K562 (cell line): ENCODE data around the gene SETD3. TPM values are rescaled to one million over a fixed set of nuclear protein-coding genes. Genes with fewer than 3 reads are reported as not detected.
A peak's percentile ranks its signal among the peaks of the same experiment; 100 is the strongest.

Experiments used
- ATAC-seq: fragments of 200-7000 bp; cut with Tn5 transposase; 3 replicates; pipeline ENCODE4 v1.9.1; 2020; ENCODE audit warnings: moderate library complexity
- BruUV-seq: library from RNA; stranded (reverse); fragments of 400-500 nt; replicated peaks from 2 replicates; lab custom pipeline; 2021; lab: Mats Ljungman, UMichigan
- CTCF ChIA-PET: fragments of 300-600 bp; formaldehyde crosslinking; extraction: SDS; loops from one replicate; lab custom pipeline; 2021; ENCODE audit warnings: low intra/inter-chr PET ratio; lab: Yijun Ruan, JAX
- POLR2A ChIA-PET: fragments of 300-600, 350-650 bp; sonication (Branson Sonifier 250); formaldehyde crosslinking; extraction: SDS; loops from one replicate; lab custom pipeline; 2021; ENCODE audit warnings: antibody characterized with exemption, inconsistent platforms; lab: Yijun Ruan, JAX
- DNase-seq, 4 experiments: peaks; one replicate each; pipeline versions ENCODE4 v3.0.0 to v3.0.0-alpha.2; 2011 to 2018; ENCODE audit warnings: low spot score in 3 of 4, mixed read lengths in 3 of 4; ENCODE audit errors: extremely low read depth in 1 of 4
- FAIRE-seq: peaks from 2 replicates; lab custom pipeline; 2011; peaks lifted over from hg19 to GRCh38; lab: Jason Lieb, UNC
- H2AFZ ChIP-seq: 2 replicates; pipeline ENCODE4 v1.6.0; 2011; ENCODE audit warnings: low read depth, low read length, control low read depth, inconsistent platforms
- H3K27ac ChIP-seq: fragments of 200-600 bp; 3 replicates; pipeline ENCODE4 v1.8.0; 2011; ENCODE audit warnings: low read depth, mild to moderate bottlenecking, control low read depth, inconsistent platforms, low read length, moderate library complexity, mixed read lengths; ENCODE audit errors: extremely low read depth
- H3K27me3 ChIP-seq, 2 experiments: fragments of 300-600 bp in 1 of 2; 2 replicates in 1 of 2; 3 replicates in 1 of 2; pipeline versions ENCODE4 v1.6.0 to v1.8.0; 2011; ENCODE audit warnings: inconsistent platforms in 2 of 2, low read length in 2 of 2, mild to moderate bottlenecking in 1 of 2, mixed read lengths in 1 of 2, moderate library complexity in 1 of 2; ENCODE audit not compliant: control insufficient read depth in 2 of 2, insufficient read depth in 2 of 2
- H3K36me3 ChIP-seq: fragments of 300-600 bp; 3 replicates; pipeline ENCODE4 v1.8.0; 2011; ENCODE audit warnings: mild to moderate bottlenecking, low read length, inconsistent platforms; ENCODE audit not compliant: control insufficient read depth, insufficient read depth
- H3K4me1 ChIP-seq, 2 experiments: fragments of 200-600 bp in 1 of 2; replicated peaks in 1 of 2; 2 replicates in 1 of 2; 3 replicates in 1 of 2; pipeline versions ENCODE4 v1.5.1 to v1.8.0; 2011; ENCODE audit warnings: inconsistent platforms in 2 of 2, low read length in 2 of 2, mild to moderate bottlenecking in 1 of 2, mixed read lengths in 1 of 2, moderate library complexity in 1 of 2; ENCODE audit not compliant: control insufficient read depth in 2 of 2, insufficient read depth in 2 of 2
- H3K4me2 ChIP-seq: 2 replicates; pipeline ENCODE4 v1.6.1; 2011; ENCODE audit warnings: low read length, control low read depth, inconsistent platforms, mixed read lengths; ENCODE audit not compliant: insufficient read depth
- H3K4me3 ChIP-seq: fragments of 200-600 bp; sonication (generic), shearing (Covaris generic); 2 replicates; pipeline ENCODE4 v1.5.1; 2016; ENCODE audit warnings: control low read depth, inconsistent platforms
- H3K79me2 ChIP-seq: fragments of 200-600 bp; 3 replicates; pipeline ENCODE4 v1.8.0; 2011; ENCODE audit warnings: low read length, inconsistent platforms; ENCODE audit not compliant: control insufficient read depth, insufficient read depth
- H3K9ac ChIP-seq, 2 experiments: 2 replicates each; pipeline versions ENCODE4 v1.6.0 to v1.6.1; 2011; ENCODE audit warnings: low read depth in 2 of 2, low read length in 2 of 2, control low read depth in 1 of 2, inconsistent platforms in 1 of 2, mild to moderate bottlenecking in 1 of 2, mixed read lengths in 1 of 2; ENCODE audit not compliant: insufficient read depth in 1 of 2
- H3K9me1 ChIP-seq: one replicate; pipeline ENCODE4 v1.6.0; 2011; ENCODE audit warnings: inconsistent platforms, mild to moderate bottlenecking, low read length, moderate library complexity; ENCODE audit not compliant: control insufficient read depth, insufficient read depth
- H3K9me3 ChIP-seq: replicated peaks from 2 replicates; pipeline ENCODE4 v1.5.1; 2011; ENCODE audit warnings: low read depth, low read length, inconsistent platforms; ENCODE audit not compliant: control insufficient read depth, insufficient read depth
- H4K20me1 ChIP-seq: replicated peaks from 2 replicates; pipeline ENCODE4 v1.6.1; 2011; ENCODE audit warnings: low read length, inconsistent platforms, mixed read lengths; ENCODE audit not compliant: control insufficient read depth, insufficient read depth
- CTCF ChIP-seq, 3 experiments: IDR thresholded peaks in 2 of 3; conservative IDR thresholded peaks in 1 of 3; 2 replicates each; pipeline ENCODE4 v1.5.1; 2011 to 2012; ENCODE audit warnings: low read length in 3 of 3, mild to moderate bottlenecking in 3 of 3, control low read depth in 2 of 3, improper control_type of control experiment in 1 of 3, inconsistent platforms in 1 of 3, low read depth in 1 of 3, mixed read lengths in 1 of 3, moderate library complexity in 1 of 3; ENCODE audit not compliant: insufficient read depth in 2 of 3
- JUNB ChIP-seq: fragments of 450-650 bp; formaldehyde crosslinking; conservative IDR thresholded peaks from 2 replicates; pipeline ENCODE4 v1.4.0; 2020; ENCODE audit warnings: mild to moderate bottlenecking
- NR1H2 ChIP-seq: sonication (generic); formaldehyde crosslinking; IDR thresholded peaks from 2 replicates; pipeline ENCODE4 v1.4.0; 2020; ENCODE audit warnings: mild to moderate bottlenecking, missing genetic modification reagents
- POLR2G ChIP-seq: fragments of 200-400 bp; formaldehyde crosslinking; IDR thresholded peaks from 2 replicates; pipeline ENCODE4 v1.6.1; 2017; ENCODE audit warnings: low read depth, mild to moderate bottlenecking, antibody characterized with exemption, low read length, moderate library complexity
- ZNF444 ChIP-seq: fragments of 250-450 bp; sonication (Bioruptor Pico); IDR thresholded peaks from 2 replicates; pipeline ENCODE4 v1.4.0; 2020; ENCODE audit warnings: mild to moderate bottlenecking, moderate library complexity
- WGBS: fragments of 100-300 bp; shearing (Covaris generic); methylation state at CpG from one replicate; pipeline ENCODE4 v1.1.6; 2016; ENCODE audit warnings: low coverage, mixed read lengths; ENCODE audit not compliant: insufficient coverage; ENCODE audit errors: missing lambda C conversion rate; 5-methylcytosine and 5-hydroxymethylcytosine counted together
- in situ Hi-C: fragments of 300-500 bp; cut with MboI; formaldehyde crosslinking; loops from 4 replicates; pipeline ENCODE4 v1.15.0; 2018; ENCODE audit warnings: inconsistent platforms, mixed read lengths
- intact Hi-C: fragments of 100-400 bp; cut with micrococcal nuclease; formaldehyde crosslinking; loops from 2 replicates; pipeline ENCODE4 v1.14.2; 2022
- polyA plus RNA-seq, 8 experiments: library from polyadenylated mRNA; depleted of rRNA in 4 of 8; stranded (reverse) in 5 of 8; unstranded in 3 of 8; fragments of >200 nt; fragmentation: Nextera tagmentation in 2 of 8; fragmentation: Illumina TruSeq in 1 of 8; extraction: Ambion mirVana in 2 of 8; extraction: Trizol in 1 of 8; gene quantifications; 2 replicates each; pipeline versions ENCODE4 v1.2.1 to v1.2.3, GENCODE V29; 2011 to 2014; ENCODE audit warnings: inconsistent platforms in 1 of 8, missing spikeins in 1 of 8
- total RNA-seq, 7 experiments: library from RNA; depleted of rRNA in 6 of 7; stranded (reverse); fragments of >200 nt in 6 of 7; fragmentation: Illumina TruSeq in 2 of 7; extraction: Trizol in 2 of 7; gene quantifications; 2 replicates each; pipeline versions ENCODE4 v1.2.1 to v1.2.3, GENCODE V29; 2011 to 2021; ENCODE audit warnings: low replicate concordance in 1 of 7

SETD3 gene
- total and polyA plus RNA-seq, 9 of the 15 experiments (the other 6 are each of a cell fraction or from before 2014, with no cell fraction given), result 8.5 to 35.9 (median 26.5) TPM

- intact Hi-C loops, result no loop called here
Observed at GRCh38 chr14:99516156-99516870, 35.7 kb upstream of the SETD3 start.

DNA sequence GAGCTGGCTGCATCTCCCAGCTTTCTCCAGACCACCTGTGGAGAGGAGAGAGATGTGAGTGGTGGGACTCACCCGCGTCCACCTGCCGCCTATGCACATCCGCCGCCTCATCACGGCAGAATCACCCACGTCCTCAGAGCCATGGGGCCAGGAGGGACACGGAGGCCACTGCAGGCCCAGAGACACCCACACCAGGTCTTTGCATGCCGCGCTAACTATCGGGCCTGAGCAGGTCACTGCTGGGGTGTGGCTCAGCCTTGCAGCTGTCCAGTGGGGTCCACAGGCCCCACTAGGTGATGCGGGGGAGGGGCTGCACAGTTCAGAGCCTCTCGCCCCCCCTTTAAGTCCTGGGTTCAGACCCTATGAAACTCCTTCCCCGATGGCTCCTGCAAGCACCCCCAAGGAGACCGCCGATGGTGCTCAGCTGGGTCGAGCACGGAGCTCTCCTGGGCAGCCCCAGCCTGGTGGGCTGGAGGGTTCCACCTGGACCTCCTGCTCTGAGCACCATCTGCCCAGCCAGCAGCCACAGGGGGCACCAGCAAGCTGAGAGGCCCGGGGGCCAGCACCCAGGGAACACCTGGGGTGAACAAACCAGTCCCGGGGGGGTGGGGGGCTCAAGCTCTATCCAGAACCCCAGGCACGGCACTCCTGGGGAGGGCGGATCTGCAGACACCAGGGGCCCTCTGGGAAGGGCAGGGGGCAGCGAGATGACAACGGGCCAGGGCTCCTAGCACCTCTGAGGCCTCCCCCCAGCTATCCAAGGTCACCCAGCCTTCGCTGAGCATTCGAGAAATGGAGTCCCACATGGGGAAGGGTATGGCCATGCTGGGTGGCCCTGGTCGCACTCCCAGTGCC lies 34.9 kb upstream of the SETD3 start:
- TF ChIP-seq NR1H2 (CRISPR knock-in tag) (no peak), POLR2G (peak; percentile 8; the same call in 1 of the 2 replicates), CTCF (IDR thresholded peaks at IDR 0.05 in 2 of 3, conservative IDR thresholded peaks at IDR 0.05 in 1 of 3; ENCODE audit: insufficient read depth in 2 of 3, low read depth in 1 of 3, low read length in 3 of 3) (no peak), ZNF444 (CRISPR knock-in tag) (no peak)
- H3K36me3 ChIP-seq, result peaks cover 17% of the 10 kb centered on the region; the same call in 1 of the 3 replicates
- no peak overlapping the region; a peak in 1 of 4 replicates for H3K9ac ChIP-seq
- ATAC-seq, result no peak
- DNase-seq, result no peak
- H4K20me1 ChIP-seq, result 0 out of 2 replicates have a peak, but pooled peaks cover 6% of the 10 kb centered on the region
- CTCF ChIA-PET, result no interaction called here
- in situ Hi-C loops (no loop called here), intact Hi-C loops (no loop called here)
- no peak overlapping the region for H2AFZ ChIP-seq
- no TSS peak for BruUV-seq
- H3K27ac ChIP-seq, result no peak overlapping the region
- H3K4me1 ChIP-seq, result peaks cover 0 to 17% of the 10 kb centered on the region in 2 experiments; a peak in 2 of 5 replicates
- 79% methylated on average over 12 of the region's 27 CpGs for WGBS
- H3K9me1 ChIP-seq, result no peaks in the 10 kb centered on the region
- FAIRE-seq, result no peak
- POLR2A ChIA-PET, result interaction anchor here (0.9 kb wide), 1 partner anchor 25 kb away, joined by 3 read pairs; no protein-coding TSS in a partner anchor
- no peaks in the 10 kb centered on the region for H3K9me3 ChIP-seq
- no peaks in the 10 kb centered on the region for H3K27me3 ChIP-seq
- H3K4me2 ChIP-seq, result no peak overlapping the region
- H3K4me3 ChIP-seq, result no peak overlapping the region
- H3K79me2 ChIP-seq, result no peaks in the 10 kb centered on the region

More at GRCh38 chr14:99516156-99516870, 35.7 kb upstream of the SETD3 start:
- H3K27ac ChIP-seq, result no peak overlapping the region
- peaks cover 0 to 18% of the 10 kb centered on the region in 2 experiments; a peak in 2 of 5 replicates for H3K4me1 ChIP-seq
- no peak overlapping the region for H3K4me3 ChIP-seq
- WGBS, result 62% methylated on average over 14 of the region's 24 CpGs
- H3K36me3 ChIP-seq, result peaks cover 9% of the 10 kb centered on the region; the same call in 1 of the 3 replicates
- no peaks in the 10 kb centered on the region for H3K27me3 ChIP-seq
- DNase-seq, result no peak
- no peak overlapping the region for H2AFZ ChIP-seq
- H3K9ac ChIP-seq, result no peak overlapping the region
- H3K9me3 ChIP-seq, result no peaks in the 10 kb centered on the region
- in situ Hi-C loops, result no loop called here
- ATAC-seq, result no peak
- POLR2A ChIA-PET, result interaction anchor here (0.5 to 0.9 kb wide), 2 partner anchors 26 to 514 kb away, joined by 3 to 4 read pairs; no protein-coding TSS in a partner anchor
- CTCF ChIA-PET, result interaction anchor here (3.1 kb wide), 1 partner anchor 112 kb away, joined by 22 read pairs; no protein-coding TSS in a partner anchor
- no peaks in the 10 kb centered on the region for H3K9me1 ChIP-seq
- H3K79me2 ChIP-seq, result no peaks in the 10 kb centered on the region
- TF ChIP-seq POLR2G, result 0 out of 2 replicates have a peak, but pooled peaks have one; percentile 2
- TF ChIP-seq JUNB (CRISPR knock-in tag), result no peak
- no peak for FAIRE-seq
- H4K20me1 ChIP-seq, result 0 out of 2 replicates have a peak, but pooled peaks cover 6% of the 10 kb centered on the region
- no peak overlapping the region for H3K4me2 ChIP-seq
- BruUV-seq, result no TSS peak
